IPS-18a (cell line): ENCODE data around the gene VPS16.
"Not testable (repeated sequence)": the region's sequence is repeated elsewhere in the genome, so short reads cannot be mapped to it uniquely, and the experiment has no call there.

Experiments
- H3K27ac ChIP-seq: one replicate; pipeline ENCODE4 v1.5.1; 2013; ENCODE audit warnings: low read length
- H3K27me3 ChIP-seq: one replicate; pipeline ENCODE4 v1.6.1; 2013; ENCODE audit warnings: mild to moderate bottlenecking, low read length; ENCODE audit not compliant: control insufficient read depth, insufficient read depth
- H3K36me3 ChIP-seq: one replicate; pipeline ENCODE4 v1.6.1; 2013; ENCODE audit warnings: low read depth, low read length; ENCODE audit not compliant: control insufficient read depth
- H3K4me1 ChIP-seq: one replicate; pipeline ENCODE4 v1.6.1; 2013; ENCODE audit warnings: low read depth, low read length; ENCODE audit not compliant: control insufficient read depth
- H3K4me3 ChIP-seq: one replicate; pipeline ENCODE4 v1.5.1; 2013; ENCODE audit warnings: low read length
- H3K9ac ChIP-seq: one replicate; pipeline ENCODE4 v1.6.1; 2013; ENCODE audit warnings: mild to moderate bottlenecking, low read length, moderate library complexity
- H3K9me3 ChIP-seq: one replicate; pipeline ENCODE4 v1.6.1; 2013; ENCODE audit warnings: low read depth, low read length; ENCODE audit not compliant: control insufficient read depth

The VPS16 gene

DNA sequence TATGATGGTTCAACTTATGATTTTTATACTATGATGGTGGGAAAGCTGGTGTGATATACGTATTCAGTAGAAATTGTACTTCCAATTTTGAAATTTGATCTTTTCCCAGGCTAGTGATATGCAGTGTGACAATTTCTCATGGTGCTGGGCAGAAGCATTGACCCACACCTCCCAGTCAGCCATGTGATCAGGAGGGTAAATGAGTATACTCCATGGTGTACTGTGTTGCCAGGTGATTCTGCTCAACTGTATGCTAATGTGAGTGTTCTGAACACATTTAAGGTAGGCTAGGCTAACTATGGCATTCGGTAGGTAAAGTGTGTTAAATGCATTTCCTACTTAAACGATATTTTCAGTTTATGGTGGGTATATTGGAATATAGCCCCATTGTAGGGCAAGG is 51.8 kb downstream of the VPS16 start:
- no peak overlapping the region for H3K4me3 ChIP-seq
- H3K9me3 ChIP-seq, result no peaks in the 10 kb centered on the region
- H3K4me1 ChIP-seq, result no peaks in the 10 kb centered on the region
- no peak overlapping the region for H3K27ac ChIP-seq
- H3K27me3 ChIP-seq, result no peaks in the 10 kb centered on the region
- H3K36me3 ChIP-seq, result no peaks in the 10 kb centered on the region
- H3K9ac ChIP-seq, result no peak overlapping the region

GRCh38 chr20:2894221-2894620 is 53.7 kb downstream of the VPS16 start:
- no peak overlapping the region for H3K27ac ChIP-seq
- H3K4me3 ChIP-seq, result no peak overlapping the region
- H3K9me3 ChIP-seq, result no peaks in the 10 kb centered on the region
- H3K4me1 ChIP-seq, result no peaks in the 10 kb centered on the region
- no peak overlapping the region for H3K9ac ChIP-seq
- H3K27me3 ChIP-seq, result no peaks in the 10 kb centered on the region
- no peaks in the 10 kb centered on the region for H3K36me3 ChIP-seq

DNA sequence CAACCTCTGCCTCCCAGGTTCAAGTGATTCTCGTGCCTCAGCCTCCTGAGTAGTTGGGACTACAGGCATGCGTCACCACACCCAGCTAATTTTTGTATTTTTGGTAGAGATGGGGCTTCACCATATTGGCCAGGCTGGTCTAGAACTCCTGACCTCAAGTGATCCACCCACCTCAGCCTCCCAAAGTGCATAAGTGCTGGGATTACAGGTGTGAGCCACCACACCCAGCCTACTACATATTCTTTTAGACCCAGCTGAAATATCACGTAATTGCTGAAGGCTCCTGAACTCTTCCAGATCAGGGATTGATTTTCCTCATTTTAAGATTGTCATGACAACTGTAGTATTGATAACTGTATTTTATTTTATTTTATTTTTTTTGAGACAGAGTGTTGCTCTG is 54.6 kb downstream of the VPS16 start:
- not testable (repeated sequence) for H3K9me3 ChIP-seq, H3K4me3 ChIP-seq, H3K4me1 ChIP-seq

GRCh38 chr20:2899243-2899642 is 58.7 kb downstream of the VPS16 start:
- H3K27ac ChIP-seq, result no peak overlapping the region
- H3K27me3 ChIP-seq, result no peaks in the 10 kb centered on the region
- no peak overlapping the region for H3K4me3 ChIP-seq
- H3K4me1 ChIP-seq, result no peaks in the 10 kb centered on the region
- no peaks in the 10 kb centered on the region for H3K36me3 ChIP-seq
- H3K9me3 ChIP-seq, result no peaks in the 10 kb centered on the region
- no peak overlapping the region for H3K9ac ChIP-seq

More for the DNA sequence above, 54.6 kb downstream of the VPS16 start:
- not testable (repeated sequence) for H3K27ac ChIP-seq, H3K36me3 ChIP-seq, H3K27me3 ChIP-seq, H3K9ac ChIP-seq

GRCh38 chr20:2900845-2901592 is 60.5 kb downstream of the VPS16 start:
- Histone ChIP-seq H3K4me3 (no peak overlapping the region), H3K27ac (no peak overlapping the region), H3K36me3 (no peaks in the 10 kb centered on the region), H3K27me3 (no peaks in the 10 kb centered on the region), H3K4me1 (no peaks in the 10 kb centered on the region), H3K9me3 (no peaks in the 10 kb centered on the region), H3K9ac (no peak overlapping the region)

DNA sequence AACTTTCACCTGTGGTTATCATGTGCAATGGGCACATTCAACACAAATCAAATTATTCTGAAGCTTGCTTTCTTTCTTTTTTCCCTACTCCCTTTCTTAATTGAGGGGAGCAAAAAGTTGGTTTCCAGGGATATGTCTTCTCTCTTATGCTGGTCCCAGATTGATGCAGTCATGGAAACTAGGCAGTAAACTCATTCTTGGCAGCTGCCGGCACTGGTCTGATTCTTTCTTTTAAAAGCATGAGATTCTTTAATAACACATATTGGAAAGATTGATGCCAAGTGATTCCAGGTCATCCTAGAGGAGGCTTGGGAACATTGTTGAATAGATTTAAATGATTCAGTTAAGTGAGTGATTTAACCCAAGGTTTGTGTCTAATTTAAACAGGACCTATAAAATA is 61.7 kb downstream of the VPS16 start:
- Histone ChIP-seq H3K27me3 (no peaks in the 10 kb centered on the region), H3K9me3 (no peaks in the 10 kb centered on the region), H3K9ac (no peak overlapping the region), H3K27ac (no peak overlapping the region), H3K4me3 (no peak overlapping the region), H3K4me1 (no peaks in the 10 kb centered on the region), H3K36me3 (no peaks in the 10 kb centered on the region)

DNA sequence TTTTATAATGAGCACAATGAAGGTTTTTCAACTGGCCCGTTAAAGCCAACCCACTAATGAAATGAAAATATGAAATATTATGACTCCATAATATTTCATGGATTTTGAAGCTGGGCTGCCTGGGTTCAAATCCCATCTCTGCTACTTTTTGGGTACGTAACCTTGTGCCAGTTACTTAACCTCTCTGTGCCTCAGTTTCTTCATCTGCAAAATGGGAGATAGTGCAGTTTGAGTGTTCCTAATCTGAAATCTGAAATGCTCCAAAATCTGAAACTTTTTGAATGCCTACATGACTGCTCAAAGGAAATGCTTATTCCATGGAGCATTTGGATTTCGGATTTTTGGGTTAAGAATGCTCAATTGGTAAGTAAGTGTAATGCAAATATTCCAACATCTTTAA is 62.3 kb downstream of the VPS16 start:
- no peaks in the 10 kb centered on the region for H3K9me3 ChIP-seq
- no peak overlapping the region for H3K27ac ChIP-seq
- H3K4me1 ChIP-seq, result no peaks in the 10 kb centered on the region
- no peak overlapping the region for H3K9ac ChIP-seq
- no peaks in the 10 kb centered on the region for H3K36me3 ChIP-seq
- no peak overlapping the region for H3K4me3 ChIP-seq
- no peaks in the 10 kb centered on the region for H3K27me3 ChIP-seq

GRCh38 chr20:2903686-2904085 is 63.1 kb downstream of the VPS16 start:
- no peak overlapping the region for H3K27ac ChIP-seq
- no peaks in the 10 kb centered on the region for H3K9me3 ChIP-seq
- no peak overlapping the region for H3K4me3 ChIP-seq
- H3K36me3 ChIP-seq, result no peaks in the 10 kb centered on the region
- H3K9ac ChIP-seq, result no peak overlapping the region
- no peaks in the 10 kb centered on the region for H3K4me1 ChIP-seq
- H3K27me3 ChIP-seq, result no peaks in the 10 kb centered on the region

- Histone ChIP-seq H3K9me3 (no peaks in the 10 kb centered on the region), H3K4me3 (no peak overlapping the region)
These were observed 67.0 kb downstream of the VPS16 start for GRCh38 chr20:2907519-2907918.

DNA sequence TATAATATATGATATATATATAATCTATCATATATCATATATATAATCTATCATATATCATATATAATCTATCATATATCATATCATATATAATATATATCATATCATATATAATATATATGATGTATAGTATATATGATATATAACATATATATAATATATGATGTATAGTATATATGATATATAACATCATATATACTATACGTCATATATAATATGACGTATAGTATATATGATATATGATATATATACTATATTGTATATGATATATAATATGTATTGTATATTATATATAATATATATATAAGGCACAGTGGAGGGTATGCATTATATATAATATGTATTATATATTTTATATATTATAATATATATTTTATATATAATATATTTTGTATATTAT is 69.4 kb downstream of the VPS16 start:
- H3K4me1 ChIP-seq, result peaks cover 5% of the 10 kb centered on the region
- no peaks in the 10 kb centered on the region for H3K27me3 ChIP-seq
- H3K9ac ChIP-seq, result no peak overlapping the region
- H3K9me3 ChIP-seq, result no peaks in the 10 kb centered on the region
- H3K4me3 ChIP-seq, result no peak overlapping the region
- H3K36me3 ChIP-seq, result no peaks in the 10 kb centered on the region
- no peak overlapping the region for H3K27ac ChIP-seq

More at GRCh38 chr20:2907519-2907918, 67.0 kb downstream of the VPS16 start:
- Histone ChIP-seq H3K4me1 (peaks cover 5% of the 10 kb centered on the region), H3K27ac (no peak overlapping the region), H3K27me3 (no peaks in the 10 kb centered on the region), H3K36me3 (no peaks in the 10 kb centered on the region), H3K9ac (no peak overlapping the region)

- Histone ChIP-seq H3K9ac (no peak overlapping the region), H3K27ac (no peak overlapping the region), H3K36me3 (no peaks in the 10 kb centered on the region), H3K9me3 (no peaks in the 10 kb centered on the region), H3K27me3 (no peaks in the 10 kb centered on the region), H3K4me1 (peaks cover 5% of the 10 kb centered on the region), H3K4me3 (no peak overlapping the region)
These were observed 70.7 kb downstream of the VPS16 start for GRCh38 chr20:2911200-2911599.

DNA sequence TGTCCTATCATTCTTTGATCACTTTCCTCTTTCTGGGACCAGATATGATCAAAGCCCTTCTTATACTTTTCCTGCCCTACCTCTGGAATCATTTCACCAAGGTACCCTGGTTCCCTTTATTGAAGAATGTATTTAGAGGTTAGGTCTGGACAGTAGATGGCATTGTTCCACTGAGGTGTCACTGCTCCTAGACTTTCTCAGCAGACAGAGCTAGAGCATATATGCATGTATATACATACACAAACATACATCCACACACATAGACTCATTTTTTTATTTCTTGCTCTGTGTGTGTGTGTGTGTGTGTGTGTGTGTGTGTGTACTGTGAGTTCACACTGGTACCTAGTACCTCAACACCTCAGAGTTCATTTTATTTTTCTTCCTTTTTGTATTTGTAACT is 73.6 kb downstream of the VPS16 start:
- no peak overlapping the region for H3K27ac ChIP-seq
- no peaks in the 10 kb centered on the region for H3K9me3 ChIP-seq
- H3K4me3 ChIP-seq, result no peak overlapping the region
- H3K4me1 ChIP-seq, result peaks cover 17% of the 10 kb centered on the region
- no peaks in the 10 kb centered on the region for H3K36me3 ChIP-seq
- H3K27me3 ChIP-seq, result no peaks in the 10 kb centered on the region
- H3K9ac ChIP-seq, result no peak overlapping the region
